Right atrium auricular region (tissue), 2 donors: ENCODE measurements around the gene RERE. TPM values are rescaled to one million over a fixed set of nuclear protein-coding genes. Genes with fewer than 3 reads are reported as not detected.

Experiments
- DNase-seq: peaks from one replicate; pipeline ENCODE4 v3.0.0-alpha.2; 2019; ENCODE audit warnings: low spot score
- H3K27ac ChIP-seq, 2 donors: fragments of 200-600 bp; sonication (generic); 1 replicate in 1 of 2; 2 replicates in 1 of 2; pipeline ENCODE4 v1.5.1; 2016 to 2019
- H3K27me3 ChIP-seq, 2 donors: fragments of 200-600 bp; sonication (generic); one replicate each; pipeline versions ENCODE4 v1.5.1 to v1.6.0; 2017 to 2019
- H3K36me3 ChIP-seq: fragments of 200-600 bp; sonication (generic); one replicate; pipeline ENCODE4 v1.5.1; 2016
- H3K4me1 ChIP-seq, 2 donors: fragments of 200-600 bp; sonication (generic); one replicate each; pipeline versions ENCODE4 v1.5.1 to v1.6.0; 2017 to 2019
- H3K4me3 ChIP-seq, 2 donors: fragments of 200-600 bp; sonication (generic); 1 replicate in 1 of 2; 2 replicates in 1 of 2; pipeline ENCODE4 v1.5.1; 2017 to 2019; ENCODE audit warnings: mild to moderate bottlenecking in 1 of 2, moderate library complexity in 1 of 2
- H3K9me3 ChIP-seq, 2 donors: fragments of 200-600 bp; sonication (generic); one replicate each; pipeline ENCODE4 v1.5.1; 2019
- CTCF ChIP-seq, 2 donors: fragments of 200-600 bp; sonication (generic); IDR thresholded peaks; one replicate each; pipeline ENCODE4 v1.5.1; 2019; ENCODE audit warnings: antibody characterized with exemption in 2 of 2
- total RNA-seq, 2 donors: library from RNA; depleted of rRNA; stranded (reverse); fragments of >200 nt; gene quantifications; one replicate each; pipeline ENCODE4 v1.1.0, GENCODE V29; 2016

The RERE gene
- total RNA-seq, 2 donors from 2014 or later = 99.8 to 125 TPM

GRCh38 chr1:8814865-8815264 is 2.6 kb downstream of the RERE start:
- Histone ChIP-seq H3K9me3 (no peaks in the 10 kb centered on the region), H3K27me3 (no peaks in the 10 kb centered on the region), H3K36me3 (no peaks in the 10 kb centered on the region), H3K27ac (no peak overlapping the region), H3K4me1 (peaks cover 0 to 37% of the 10 kb centered on the region in 2 donors), H3K4me3 (no peak overlapping the region)
- DNase-seq = no peak
- peak in 1 of 2 donors; percentile 40 for TF ChIP-seq CTCF (IDR thresholded peaks at IDR 0.05)

GRCh38 chr1:8813991-8814390 is 3.4 kb downstream of the RERE start:
- Histone ChIP-seq H3K27ac (no peak overlapping the region), H3K36me3 (no peaks in the 10 kb centered on the region), H3K4me1 (peaks cover 0 to 37% of the 10 kb centered on the region in 2 donors), H3K27me3 (no peaks in the 10 kb centered on the region), H3K4me3 (no peak overlapping the region), H3K9me3 (no peaks in the 10 kb centered on the region)
- no peak for TF ChIP-seq CTCF (IDR thresholded peaks at IDR 0.05)
- no peak for DNase-seq

- H3K9me3 ChIP-seq = no peaks in the 10 kb centered on the region
- peaks cover 0 to 33% of the 10 kb centered on the region in 2 donors for H3K4me1 ChIP-seq
- no peak for DNase-seq
- no peak for TF ChIP-seq CTCF (IDR thresholded peaks at IDR 0.05)
- no peaks in the 10 kb centered on the region for H3K27me3 ChIP-seq
- H3K36me3 ChIP-seq = no peaks in the 10 kb centered on the region
- H3K27ac ChIP-seq = no peak overlapping the region
- H3K4me3 ChIP-seq = no peak overlapping the region
These were observed 4.2 kb downstream of the RERE start for GRCh38 chr1:8813016-8813763.

- Histone ChIP-seq H3K4me3 (no peak overlapping the region), H3K27me3 (no peaks in the 10 kb centered on the region), H3K4me1 (peaks cover 0 to 33% of the 10 kb centered on the region in 2 donors), H3K36me3 (no peaks in the 10 kb centered on the region), H3K27ac (no peak overlapping the region), H3K9me3 (no peaks in the 10 kb centered on the region)
- TF ChIP-seq CTCF (IDR thresholded peaks at IDR 0.05) = no peak
- DNase-seq = no peak
These were observed 5.4 kb downstream of the RERE start for GRCh38 chr1:8812081-8812480.

GRCh38 chr1:8810987-8811386 is 6.5 kb downstream of the RERE start:
- no peak for DNase-seq
- Histone ChIP-seq H3K36me3 (no peaks in the 10 kb centered on the region), H3K4me1 (peaks cover 0 to 33% of the 10 kb centered on the region in 2 donors), H3K9me3 (no peaks in the 10 kb centered on the region), H3K27me3 (no peaks in the 10 kb centered on the region), H3K4me3 (no peak overlapping the region), H3K27ac (no peak overlapping the region)
- no peak for TF ChIP-seq CTCF (IDR thresholded peaks at IDR 0.05)

GRCh38 chr1:8809342-8809736 is 8.1 kb downstream of the RERE start:
- TF ChIP-seq CTCF (IDR thresholded peaks at IDR 0.05) = no peak
- peaks cover 0 to 17% of the 10 kb centered on the region in 2 donors for H3K4me1 ChIP-seq
- no peak for DNase-seq
- H3K27me3 ChIP-seq = no peaks in the 10 kb centered on the region
- no peaks in the 10 kb centered on the region for H3K9me3 ChIP-seq
- H3K4me3 ChIP-seq = no peak overlapping the region
- H3K27ac ChIP-seq = no peak overlapping the region
- H3K36me3 ChIP-seq = no peaks in the 10 kb centered on the region
